ENCODE data around the gene RAD51B. TPM values are rescaled to one million over a fixed set of nuclear protein-coding genes. Genes with fewer than 3 reads are reported as not detected.

Gene RAD51B
- total RNA-seq, 1 experiment from 2014 or later = 14.2 TPM

GRCh38 chr14:68682166-68683103, 862.9 kb downstream of the RAD51B start:
- H3K9me3 Mint-ChIP-seq = peaks cover 9% of the 10 kb centered on the region; the same call in 1 of the 2 replicates
- ATAC-seq = no peak
- ChIA-PET CTCF (interaction anchor here (0.7 to 1.3 kb wide), 8 partner anchors 34 to 233 kb away, joined by 3 to 7 read pairs (median 4); no protein-coding TSS in a partner anchor), POLR2A (interaction anchor here (0.7 kb wide), 2 partner anchors 37 to 176 kb away, joined by 3 read pairs; no protein-coding TSS in a partner anchor)
- no peak for DNase-seq (ENCODE audit: low spot score)
- no peak overlapping the region for H3K4me3 Mint-ChIP-seq
- TF ChIP-seq, protein P1, sequence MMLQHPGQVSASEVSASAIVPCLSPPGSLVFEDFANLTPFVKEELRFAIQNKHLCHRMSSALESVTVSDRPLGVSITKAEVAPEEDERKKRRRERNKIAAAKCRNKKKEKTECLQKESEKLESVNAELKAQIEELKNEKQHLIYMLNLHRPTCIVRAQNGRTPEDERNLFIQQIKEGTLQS (CRISPR knock-in tag; conservative IDR thresholded peaks at IDR 0.05) = no peak
- TF ChIP-seq PRDM15 (CRISPR knock-in tag; IDR thresholded peaks at IDR 0.05) (no peak), TEAD4 (CRISPR knock-in tag; IDR thresholded peaks at IDR 0.05) (no peak), FOXJ3 (CRISPR knock-in tag; IDR thresholded peaks at IDR 0.05; ENCODE audit: borderline replicate concordance) (no peak), HMGA2 (CRISPR knock-in tag; IDR thresholded peaks at IDR 0.05) (no peak), ERG (CRISPR knock-in tag; IDR thresholded peaks at IDR 0.05) (no peak), ZNF671 (CRISPR knock-in tag; IDR thresholded peaks at IDR 0.05) (no peak), TEAD1 (CRISPR knock-in tag; IDR thresholded peaks at IDR 0.05) (no peak), ZNF219 (CRISPR knock-in tag; IDR thresholded peaks at IDR 0.05; ENCODE audit: borderline replicate concordance) (no peak), ESRRA (CRISPR knock-in tag; IDR thresholded peaks at IDR 0.05; ENCODE audit: borderline replicate concordance) (no peak), CDX4 (CRISPR knock-in tag; IDR thresholded peaks at IDR 0.05; ENCODE audit: borderline replicate concordance) (no peak), SP1 (CRISPR knock-in tag; conservative IDR thresholded peaks at IDR 0.05) (no peak), NFE2L1 (CRISPR knock-in tag; IDR thresholded peaks at IDR 0.05) (no peak)
- TF ChIP-seq, protein P2, sequence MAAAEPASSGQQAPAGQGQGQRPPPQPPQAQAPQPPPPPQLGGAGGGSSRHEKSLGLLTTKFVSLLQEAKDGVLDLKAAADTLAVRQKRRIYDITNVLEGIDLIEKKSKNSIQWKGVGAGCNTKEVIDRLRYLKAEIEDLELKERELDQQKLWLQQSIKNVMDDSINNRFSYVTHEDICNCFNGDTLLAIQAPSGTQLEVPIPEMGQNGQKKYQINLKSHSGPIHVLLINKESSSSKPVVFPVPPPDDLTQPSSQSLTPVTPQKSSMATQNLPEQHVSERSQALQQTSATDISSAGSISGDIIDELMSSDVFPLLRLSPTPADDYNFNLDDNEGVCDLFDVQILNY (CRISPR knock-in tag; IDR thresholded peaks at IDR 0.05) = no peak
- H3K27me3 Mint-ChIP-seq (ENCODE audit: low read depth) = no peaks in the 10 kb centered on the region; the same call in 1 of the 2 replicates
- peaks cover 24% of the 10 kb centered on the region for H3K4me1 Mint-ChIP-seq
- H3K27ac Mint-ChIP-seq = 0 out of 2 replicates have a peak overlapping the region, but pooled peaks have one; percentile 39
- no peaks in the 10 kb centered on the region; the same call in 1 of the 2 replicates for H3K36me3 Mint-ChIP-seq

DNA sequence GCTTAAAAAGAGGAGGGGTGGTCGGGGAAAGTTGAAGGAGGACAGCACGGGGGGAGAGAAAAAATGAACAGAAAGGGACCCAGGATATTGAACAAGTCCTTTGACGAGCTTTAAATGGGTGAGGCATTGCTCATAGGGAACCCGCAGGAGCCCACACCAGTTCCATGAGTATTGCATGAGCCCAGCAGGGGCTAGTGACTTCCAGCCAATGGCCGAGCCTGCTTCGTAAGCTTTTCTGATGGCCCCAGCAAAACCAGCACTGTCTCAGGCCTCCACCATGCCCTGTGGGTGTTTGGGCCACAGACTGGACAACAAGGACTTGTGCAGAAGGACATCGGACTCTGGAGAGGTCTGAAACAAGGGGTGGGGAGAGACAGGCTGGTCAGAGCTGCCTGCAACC, 863.7 kb downstream of the RAD51B start:
- no peak overlapping the region for H3K4me3 Mint-ChIP-seq
- DNase-seq (ENCODE audit: low spot score) = no peak
- ChIA-PET POLR2A (no interaction called here), CTCF (interaction anchor here (0.7 to 1.3 kb wide), 7 partner anchors 33 to 233 kb away, joined by 3 to 7 read pairs (median 4); no protein-coding TSS in a partner anchor)
- no peak overlapping the region for H3K27ac Mint-ChIP-seq
- H3K9me3 Mint-ChIP-seq = peaks cover 9% of the 10 kb centered on the region; the same call in 1 of the 2 replicates
- H3K4me1 Mint-ChIP-seq = peaks cover 32% of the 10 kb centered on the region
- ATAC-seq = no peak
- H3K27me3 Mint-ChIP-seq (ENCODE audit: low read depth) = no peaks in the 10 kb centered on the region; the same call in 1 of the 2 replicates
- no peak for TF ChIP-seq NR2C2 (CRISPR knock-in tag; IDR thresholded peaks at IDR 0.05)
- TF ChIP-seq, protein P3, sequence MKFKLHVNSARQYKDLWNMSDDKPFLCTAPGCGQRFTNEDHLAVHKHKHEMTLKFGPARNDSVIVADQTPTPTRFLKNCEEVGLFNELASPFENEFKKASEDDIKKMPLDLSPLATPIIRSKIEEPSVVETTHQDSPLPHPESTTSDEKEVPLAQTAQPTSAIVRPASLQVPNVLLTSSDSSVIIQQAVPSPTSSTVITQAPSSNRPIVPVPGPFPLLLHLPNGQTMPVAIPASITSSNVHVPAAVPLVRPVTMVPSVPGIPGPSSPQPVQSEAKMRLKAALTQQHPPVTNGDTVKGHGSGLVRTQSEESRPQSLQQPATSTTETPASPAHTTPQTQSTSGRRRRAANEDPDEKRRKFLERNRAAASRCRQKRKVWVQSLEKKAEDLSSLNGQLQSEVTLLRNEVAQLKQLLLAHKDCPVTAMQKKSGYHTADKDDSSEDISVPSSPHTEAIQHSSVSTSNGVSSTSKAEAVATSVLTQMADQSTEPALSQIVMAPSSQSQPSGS (CRISPR knock-in tag; IDR thresholded peaks at IDR 0.05; ENCODE audit: borderline replicate concordance, low read depth) = no peak
- no peak for TF ChIP-seq ERG (CRISPR knock-in tag; IDR thresholded peaks at IDR 0.05)
- TF ChIP-seq, protein P4, sequence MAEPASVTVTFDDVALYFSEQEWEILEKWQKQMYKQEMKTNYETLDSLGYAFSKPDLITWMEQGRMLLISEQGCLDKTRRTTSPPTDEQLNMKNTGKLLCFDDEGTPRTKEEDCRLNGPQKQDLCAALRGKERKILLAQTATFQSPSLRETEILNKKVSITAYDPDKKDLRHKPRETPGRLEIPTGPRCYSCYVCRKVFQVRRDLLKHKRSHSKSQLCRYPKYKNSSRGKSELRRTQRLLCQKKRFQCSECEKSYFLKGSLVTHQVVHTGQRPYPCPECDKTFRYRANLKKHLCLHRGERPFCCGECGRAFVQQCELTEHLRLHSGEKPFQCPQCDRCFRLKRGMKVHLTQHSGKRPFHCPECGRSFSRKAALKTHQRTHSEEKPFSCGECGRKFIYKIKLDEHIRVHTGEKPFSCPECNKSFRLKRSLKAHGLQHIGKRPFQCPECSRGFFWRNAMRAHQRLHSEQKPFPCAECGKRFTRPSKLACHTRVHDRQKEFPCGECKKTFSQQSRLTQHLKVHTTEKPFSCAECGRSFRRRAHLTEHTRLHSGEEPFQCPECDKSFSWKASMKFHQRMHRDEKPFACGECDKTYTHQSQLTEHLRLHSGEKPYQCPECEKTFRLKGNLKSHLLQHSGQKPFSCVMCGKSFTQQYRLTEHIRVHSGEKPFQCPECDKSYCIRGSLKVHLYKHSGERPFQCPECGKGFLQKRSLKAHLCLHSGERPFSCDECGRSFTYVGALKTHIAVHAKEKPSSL (CRISPR knock-in tag; conservative IDR thresholded peaks at IDR 0.05) = no peak
- H3K36me3 Mint-ChIP-seq = no peaks in the 10 kb centered on the region; the same call in 1 of the 2 replicates
